Measurements from ENCODE around the gene SMIM3.

The SMIM3 gene

DNA sequence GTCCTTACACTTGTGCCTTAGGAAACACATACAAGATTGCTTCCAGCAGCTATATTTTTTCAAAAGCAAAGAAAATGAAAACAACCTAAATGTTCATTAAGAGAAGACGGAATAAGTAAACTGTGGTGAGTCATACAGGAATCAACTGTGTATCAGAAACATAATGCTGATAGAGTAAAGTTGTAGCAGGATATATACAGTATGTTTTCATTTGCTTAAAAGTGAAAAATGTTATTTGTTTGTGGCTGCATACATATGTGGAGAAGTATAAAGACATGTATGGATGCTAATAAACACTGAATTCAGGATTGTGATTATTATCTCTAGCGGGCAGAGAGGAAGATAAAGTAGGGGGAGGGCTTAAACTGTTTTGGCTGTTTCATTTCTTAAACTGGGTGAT lies 28.1 kb upstream of the SMIM3 start:
- TF ChIP-seq, protein P1, sequence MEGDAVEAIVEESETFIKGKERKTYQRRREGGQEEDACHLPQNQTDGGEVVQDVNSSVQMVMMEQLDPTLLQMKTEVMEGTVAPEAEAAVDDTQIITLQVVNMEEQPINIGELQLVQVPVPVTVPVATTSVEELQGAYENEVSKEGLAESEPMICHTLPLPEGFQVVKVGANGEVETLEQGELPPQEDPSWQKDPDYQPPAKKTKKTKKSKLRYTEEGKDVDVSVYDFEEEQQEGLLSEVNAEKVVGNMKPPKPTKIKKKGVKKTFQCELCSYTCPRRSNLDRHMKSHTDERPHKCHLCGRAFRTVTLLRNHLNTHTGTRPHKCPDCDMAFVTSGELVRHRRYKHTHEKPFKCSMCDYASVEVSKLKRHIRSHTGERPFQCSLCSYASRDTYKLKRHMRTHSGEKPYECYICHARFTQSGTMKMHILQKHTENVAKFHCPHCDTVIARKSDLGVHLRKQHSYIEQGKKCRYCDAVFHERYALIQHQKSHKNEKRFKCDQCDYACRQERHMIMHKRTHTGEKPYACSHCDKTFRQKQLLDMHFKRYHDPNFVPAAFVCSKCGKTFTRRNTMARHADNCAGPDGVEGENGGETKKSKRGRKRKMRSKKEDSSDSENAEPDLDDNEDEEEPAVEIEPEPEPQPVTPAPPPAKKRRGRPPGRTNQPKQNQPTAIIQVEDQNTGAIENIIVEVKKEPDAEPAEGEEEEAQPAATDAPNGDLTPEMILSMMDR (IDR thresholded peaks at IDR 0.05; ENCODE audit: insufficient read depth, low read depth, low read length, missing control alignments) = no peak
- no peak for DNase-seq (ENCODE audit: low read depth)

DNA sequence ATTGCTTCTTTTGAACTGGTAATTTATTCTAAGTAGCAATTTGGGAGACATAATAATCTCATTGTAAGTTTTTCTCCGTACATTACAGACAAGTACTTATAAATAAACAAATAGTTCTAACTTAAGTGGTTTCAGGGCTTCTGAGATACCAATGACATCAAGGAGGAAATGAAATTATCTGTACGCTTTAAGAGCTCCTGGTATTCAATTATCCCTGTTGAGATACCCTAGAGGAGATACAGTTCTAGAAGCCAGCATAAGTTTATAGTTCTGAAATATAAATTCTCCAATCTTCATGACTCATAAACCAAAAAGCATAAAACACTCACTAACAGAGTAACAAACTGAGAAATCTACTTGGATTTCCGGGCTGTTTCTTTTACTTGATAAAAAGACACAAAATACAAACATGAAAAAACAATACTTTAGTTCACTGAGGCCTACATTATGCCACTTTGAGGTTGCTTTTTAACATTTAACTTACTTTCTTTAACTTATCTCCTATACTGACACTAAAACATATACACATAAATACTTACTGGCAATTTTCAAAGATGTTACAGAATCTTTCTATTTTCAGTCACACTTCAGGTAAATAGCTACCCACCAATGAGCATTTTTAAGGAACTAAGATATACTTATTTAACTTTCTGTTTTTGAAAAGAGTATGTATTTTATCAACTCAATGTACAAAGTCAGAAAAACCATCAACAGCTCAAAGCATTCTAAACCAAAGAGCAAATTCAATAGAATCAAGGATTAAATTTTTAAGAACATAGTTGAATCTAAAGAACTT lies 27.3 kb upstream of the SMIM3 start:
- no peak for DNase-seq (ENCODE audit: low read depth)
- TF ChIP-seq, protein P1 (IDR thresholded peaks at IDR 0.05; ENCODE audit: insufficient read depth, low read depth, low read length, missing control alignments) = no peak
- H3K4me3 ChIP-seq (ENCODE audit: low read length) = no peak overlapping the region

More for the DNA sequence above, 28.1 kb upstream of the SMIM3 start:
- H3K4me3 ChIP-seq (ENCODE audit: low read length) = no peak overlapping the region

DNA sequence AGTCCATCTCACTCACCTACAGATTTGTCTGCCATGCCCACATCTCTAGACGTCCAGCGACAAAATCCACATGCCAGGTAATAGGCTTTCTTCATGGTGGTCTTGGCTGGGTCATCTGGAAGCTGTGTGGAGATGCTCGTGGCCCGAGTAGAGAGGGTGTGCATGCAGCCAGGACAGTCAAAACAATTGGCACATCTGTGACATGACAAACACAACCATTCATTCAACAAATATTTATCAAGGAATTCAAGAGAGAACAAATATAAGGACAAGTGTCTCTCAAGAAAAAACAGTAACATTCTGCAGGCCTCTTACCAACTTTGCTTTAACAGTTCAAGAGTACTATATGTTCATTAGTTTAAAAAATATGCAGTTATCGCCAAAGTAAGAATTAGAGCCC lies 25.1 kb upstream of the SMIM3 start:
- TF ChIP-seq, protein P1 (IDR thresholded peaks at IDR 0.05; ENCODE audit: insufficient read depth, low read depth, low read length, missing control alignments) = no peak
- DNase-seq (ENCODE audit: low read depth) = no peak
- H3K4me3 ChIP-seq (ENCODE audit: low read length) = no peak overlapping the region

DNA sequence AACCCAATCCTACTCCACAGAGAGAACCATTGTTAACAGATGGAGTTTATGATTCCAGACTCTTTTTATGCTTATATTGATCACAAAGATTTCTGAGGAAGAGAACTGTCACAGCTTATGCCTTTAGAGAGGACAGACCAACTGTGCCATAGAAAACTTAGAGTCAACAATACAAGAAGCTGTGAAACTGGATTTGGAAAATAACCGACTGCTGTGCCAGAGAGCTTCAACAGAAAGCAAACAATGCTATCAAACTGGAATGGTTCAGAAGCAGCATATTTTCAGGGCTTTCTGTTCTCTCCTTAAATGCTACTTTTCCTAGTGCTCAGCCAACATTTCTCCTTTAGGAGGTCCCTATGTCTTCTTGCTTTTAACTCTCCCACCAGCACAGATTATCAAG lies 24.7 kb upstream of the SMIM3 start:
- TF ChIP-seq, protein P1 (IDR thresholded peaks at IDR 0.05; ENCODE audit: insufficient read depth, low read depth, low read length, missing control alignments) = no peak
- no peak for DNase-seq (ENCODE audit: low read depth)
- H3K4me3 ChIP-seq (ENCODE audit: low read length) = no peak overlapping the region

DNA sequence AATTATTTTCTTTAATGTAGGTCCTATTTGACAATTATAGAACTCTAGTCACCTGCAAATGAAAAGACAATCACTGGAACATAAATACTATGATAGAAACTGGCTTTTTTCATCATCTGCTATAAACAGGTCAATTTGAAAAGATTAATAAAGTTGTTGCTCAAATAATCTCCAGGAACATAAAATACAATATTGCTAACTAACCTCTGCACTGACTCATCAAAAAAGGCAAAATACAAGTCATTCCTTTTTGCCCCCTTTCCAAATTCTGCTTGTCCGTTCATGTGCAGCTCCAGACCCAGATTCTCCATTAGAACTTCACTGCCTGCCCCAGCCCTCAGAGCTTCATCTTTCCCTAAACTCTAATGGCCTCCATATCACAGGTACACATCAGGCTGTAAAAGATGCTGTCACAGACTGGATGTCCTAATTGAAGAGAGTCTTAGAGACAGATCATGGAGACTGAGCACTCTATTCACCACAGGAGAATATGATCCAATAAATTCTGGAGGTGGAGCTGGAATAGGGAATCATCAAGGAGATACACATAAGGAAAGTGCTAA lies 21.4 kb upstream of the SMIM3 start:
- TF ChIP-seq, protein P1 (IDR thresholded peaks at IDR 0.05; ENCODE audit: insufficient read depth, low read depth, low read length, missing control alignments) = no peak
- peak overlapping the region; percentile 79 for H3K4me3 ChIP-seq (ENCODE audit: low read length)
- peak; percentile 7 for DNase-seq (ENCODE audit: low read depth)

DNA sequence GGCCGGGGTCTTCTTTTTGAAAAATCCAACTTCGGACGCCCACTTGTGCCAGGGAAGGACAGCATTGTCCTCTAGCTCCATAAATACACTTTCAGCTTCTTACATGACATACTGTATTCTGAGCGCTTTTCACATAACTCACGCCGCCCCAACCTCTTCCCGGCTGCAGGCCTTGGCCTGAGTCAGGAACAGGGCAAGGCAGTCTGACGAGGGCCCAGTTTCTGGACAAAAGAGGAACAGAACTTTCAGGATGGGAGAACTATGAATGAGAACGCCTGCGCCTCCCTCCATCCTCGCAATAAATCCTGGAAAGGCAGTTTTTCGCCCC lies 20.4 kb upstream of the SMIM3 start:
- no peak for DNase-seq (ENCODE audit: low read depth)
- H3K4me3 ChIP-seq (ENCODE audit: low read length) = peak overlapping the region; percentile 79
- TF ChIP-seq, protein P1 (IDR thresholded peaks at IDR 0.05; ENCODE audit: insufficient read depth, low read depth, low read length, missing control alignments) = no peak

All from epithelial cell of esophagus (primary cell).